AG09319 (cell line): ENCODE measurements around the gene ZNF787.

Source experiments
- DNase-seq: peaks from one replicate; pipeline ENCODE4 v3.0.0-alpha.2; 2010; ENCODE audit warnings: low read depth; ENCODE audit errors: extremely low read depth
- TF ChIP-seq, protein P1 (sequence below): IDR thresholded peaks from 2 replicates; pipeline ENCODE4 v1.5.1; 2011; ENCODE audit warnings: low read depth, mild to moderate bottlenecking, inconsistent platforms, low read length, moderate library complexity

ZNF787 gene

DNA sequence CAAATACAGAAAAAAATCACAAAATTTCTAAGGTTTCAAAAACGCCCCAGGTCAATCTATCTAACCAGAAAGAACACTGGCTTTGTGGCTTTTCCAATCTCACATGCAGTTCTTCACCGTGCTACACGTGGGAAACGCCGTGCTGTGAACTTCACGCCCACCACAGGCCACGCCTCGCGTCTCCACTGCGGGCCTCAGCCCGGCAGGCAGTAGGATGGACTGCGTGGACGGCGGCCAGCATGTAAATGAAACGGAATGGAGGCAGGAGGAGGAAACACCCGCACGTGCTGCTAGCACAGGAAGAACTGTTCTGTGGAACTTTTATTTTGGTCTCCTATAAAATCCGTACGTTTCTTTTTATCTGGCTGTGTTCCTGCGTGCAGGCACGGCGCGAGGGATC, 23.8 kb downstream of the ZNF787 start:
- TF ChIP-seq, protein P1, sequence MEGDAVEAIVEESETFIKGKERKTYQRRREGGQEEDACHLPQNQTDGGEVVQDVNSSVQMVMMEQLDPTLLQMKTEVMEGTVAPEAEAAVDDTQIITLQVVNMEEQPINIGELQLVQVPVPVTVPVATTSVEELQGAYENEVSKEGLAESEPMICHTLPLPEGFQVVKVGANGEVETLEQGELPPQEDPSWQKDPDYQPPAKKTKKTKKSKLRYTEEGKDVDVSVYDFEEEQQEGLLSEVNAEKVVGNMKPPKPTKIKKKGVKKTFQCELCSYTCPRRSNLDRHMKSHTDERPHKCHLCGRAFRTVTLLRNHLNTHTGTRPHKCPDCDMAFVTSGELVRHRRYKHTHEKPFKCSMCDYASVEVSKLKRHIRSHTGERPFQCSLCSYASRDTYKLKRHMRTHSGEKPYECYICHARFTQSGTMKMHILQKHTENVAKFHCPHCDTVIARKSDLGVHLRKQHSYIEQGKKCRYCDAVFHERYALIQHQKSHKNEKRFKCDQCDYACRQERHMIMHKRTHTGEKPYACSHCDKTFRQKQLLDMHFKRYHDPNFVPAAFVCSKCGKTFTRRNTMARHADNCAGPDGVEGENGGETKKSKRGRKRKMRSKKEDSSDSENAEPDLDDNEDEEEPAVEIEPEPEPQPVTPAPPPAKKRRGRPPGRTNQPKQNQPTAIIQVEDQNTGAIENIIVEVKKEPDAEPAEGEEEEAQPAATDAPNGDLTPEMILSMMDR, result no peak
- no peak for DNase-seq

DNA sequence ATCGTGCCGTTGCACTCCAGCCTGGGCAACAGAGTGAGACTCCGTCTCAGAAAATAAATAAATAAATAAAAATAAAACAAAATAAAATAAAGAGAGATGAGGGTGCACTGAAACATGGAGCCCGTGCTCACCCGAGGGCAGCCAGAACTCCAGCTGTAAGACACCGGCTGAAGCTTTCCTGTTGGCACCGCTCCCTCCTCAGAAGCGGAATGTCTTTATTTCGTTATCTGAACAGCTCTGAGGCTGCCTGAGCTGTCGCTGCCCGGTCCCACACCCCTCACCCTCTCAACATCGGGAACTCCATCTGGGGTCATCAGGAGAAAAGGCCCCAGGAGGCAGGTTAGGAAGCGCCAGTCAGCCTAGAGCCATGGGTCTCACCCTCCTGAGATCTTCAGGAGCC, 24.4 kb downstream of the ZNF787 start:
- TF ChIP-seq, protein P1, result no peak
- no peak for DNase-seq

DNA sequence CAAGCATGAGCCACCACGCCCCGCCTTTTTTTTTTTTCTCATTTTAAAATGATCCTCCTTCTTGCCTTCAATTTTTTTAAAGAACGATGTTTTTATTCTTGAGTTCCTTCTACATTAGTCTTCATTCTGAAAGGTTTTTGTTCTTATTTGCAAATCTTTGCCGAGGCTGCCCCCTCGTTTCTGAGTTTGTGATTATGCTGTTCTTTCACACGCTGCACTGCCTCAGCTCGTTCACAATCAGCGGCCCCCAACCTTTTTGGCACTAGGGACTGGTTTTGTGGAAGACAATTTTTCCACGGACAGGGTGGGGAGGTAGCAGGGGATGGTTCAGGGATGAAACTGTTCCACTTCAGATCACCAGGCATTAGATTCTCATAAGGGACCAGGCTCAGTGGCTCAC, 26.6 kb downstream of the ZNF787 start:
- TF ChIP-seq, protein P1, result no peak

DNA sequence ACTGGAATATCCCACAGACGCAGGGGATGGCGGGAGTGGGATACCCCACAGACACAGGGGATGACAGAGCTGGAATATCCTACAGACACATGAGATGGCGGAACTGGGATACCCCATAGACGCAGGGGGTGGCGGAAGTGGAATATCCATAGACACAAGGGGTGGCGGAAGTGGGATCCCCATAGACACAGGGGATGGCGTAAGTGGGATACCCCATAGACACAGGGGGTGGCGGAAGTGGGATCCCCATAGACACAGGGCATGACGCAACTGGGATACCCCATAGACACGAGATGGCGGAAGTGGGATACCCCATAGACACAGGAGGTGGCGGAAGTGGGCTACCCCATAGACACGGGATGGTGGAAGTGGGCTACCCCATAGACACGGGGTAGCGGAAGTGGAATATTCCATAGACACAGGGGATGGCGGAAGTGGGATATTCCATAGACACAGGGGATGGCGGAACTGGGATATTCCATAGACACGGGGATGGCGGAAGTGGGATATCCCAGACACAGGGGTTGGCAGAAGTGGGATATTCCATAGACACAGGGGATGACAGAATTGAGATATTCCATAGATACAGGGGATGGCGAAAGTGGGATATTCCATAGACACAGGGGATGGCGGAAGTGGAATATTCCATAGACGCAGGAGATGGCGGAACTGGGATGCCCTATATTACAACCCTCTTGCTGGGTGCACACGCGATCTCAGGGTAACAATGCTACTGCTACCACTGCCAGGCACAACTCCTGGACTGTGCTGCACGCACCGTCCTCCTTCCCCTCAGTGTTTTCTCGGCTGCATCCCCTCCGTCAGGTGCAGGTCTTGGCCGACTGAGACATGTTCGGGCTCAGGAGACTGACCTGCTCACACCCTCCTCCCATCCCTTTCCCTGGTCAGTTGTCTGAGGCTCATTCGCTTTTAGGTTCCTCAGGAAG, 28.1 kb downstream of the ZNF787 start:
- TF ChIP-seq, protein P1, result no peak
- no peak for DNase-seq

More for the DNA sequence above, 26.6 kb downstream of the ZNF787 start:
- DNase-seq, result no peak

DNA sequence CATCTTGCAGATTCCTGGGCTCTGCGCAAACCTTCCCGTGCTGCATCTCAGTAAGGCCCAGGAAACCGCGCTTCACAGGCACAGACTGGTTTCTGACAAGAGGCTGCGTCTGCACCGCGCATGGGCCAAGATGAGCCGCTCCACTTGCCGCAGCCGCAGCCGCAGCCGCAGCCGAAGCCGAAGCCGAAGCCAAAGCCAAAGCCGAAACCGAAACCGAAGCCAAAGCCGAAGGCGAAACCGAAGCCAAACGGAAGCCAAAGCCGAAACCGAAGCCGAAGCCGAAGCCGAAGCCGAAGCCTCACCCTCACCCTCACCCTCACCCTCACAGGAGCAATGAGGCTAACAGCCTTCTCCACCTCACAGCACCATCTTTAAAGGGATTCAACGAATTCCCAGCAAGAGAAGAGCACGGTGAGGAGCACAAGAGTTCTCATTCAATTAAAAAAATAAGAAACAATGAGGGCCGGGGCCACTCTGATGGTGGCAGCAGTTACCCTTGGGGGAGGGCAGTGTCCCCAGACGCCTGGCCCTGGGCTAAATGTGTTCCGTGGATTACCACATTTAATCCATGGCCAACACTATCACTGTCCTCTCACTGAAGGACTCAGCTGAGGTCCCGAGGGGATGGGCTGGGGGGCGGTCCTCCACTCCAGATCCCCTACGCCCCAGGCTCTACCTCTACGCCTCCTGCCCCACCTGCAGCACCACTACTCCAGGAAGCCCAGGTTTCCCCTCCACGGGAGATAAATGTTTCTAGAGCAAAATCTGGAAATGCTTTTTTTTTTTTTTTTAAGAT, 29.1 kb downstream of the ZNF787 start:
- no peak for DNase-seq
- TF ChIP-seq, protein P1, result no peak

DNA sequence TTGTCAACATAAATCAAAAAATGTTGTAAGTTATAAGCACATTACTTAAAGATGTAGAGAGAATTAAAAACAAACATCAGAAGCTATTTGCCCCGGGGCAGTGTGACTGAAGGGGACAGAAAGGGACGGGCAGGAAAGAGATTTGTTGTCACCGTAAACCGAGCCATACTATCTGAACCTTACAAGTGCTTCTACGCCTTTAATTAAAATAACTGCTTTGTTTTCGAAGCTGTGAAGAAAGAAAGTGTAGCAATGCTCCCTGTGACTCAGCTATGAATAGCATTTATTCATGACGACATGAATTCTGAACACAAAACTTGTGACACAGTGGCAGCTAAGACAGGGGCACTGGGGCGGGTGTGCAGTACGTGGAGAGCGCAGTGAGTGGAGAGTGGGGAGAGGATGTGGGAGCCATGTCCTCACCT, 30.0 kb downstream of the ZNF787 start:
- TF ChIP-seq, protein P1, result no peak
- DNase-seq, result no peak

DNA sequence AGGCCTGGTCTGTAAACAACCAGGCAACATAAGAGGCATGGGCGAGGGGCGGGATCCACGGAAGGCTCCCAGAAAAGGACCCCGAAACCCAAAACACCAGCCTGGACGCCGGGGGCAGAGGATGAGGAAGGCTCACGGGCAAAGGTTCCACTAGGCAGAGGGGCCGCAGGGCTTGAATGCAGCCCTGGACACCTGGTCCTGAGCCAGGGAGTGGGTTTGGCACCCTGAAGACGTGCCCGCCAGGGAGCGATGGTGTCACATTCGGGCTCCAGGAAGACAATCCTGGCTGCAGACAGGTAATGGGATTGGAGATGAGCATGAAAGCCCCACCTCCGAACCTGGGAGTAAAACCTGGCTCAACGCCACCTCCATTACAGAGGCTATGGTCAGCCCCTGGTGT, 31.8 kb downstream of the ZNF787 start:
- no peak for DNase-seq
- TF ChIP-seq, protein P1, result no peak
